ENCODE data around the gene HEMGN.

HEMGN gene

GRCh38 chr9:97935276-97935675, 2.7 kb downstream of the HEMGN start:
- H3K79me1 ChIP-seq (ENCODE audit: low read length) = no peaks in the 10 kb centered on the region
- no peak overlapping the region for H2BK5ac ChIP-seq (ENCODE audit: low read depth, low read length, poor library complexity)
- H3K18ac ChIP-seq (ENCODE audit: low read length) = no peak overlapping the region
- no peak overlapping the region for H2BK120ac ChIP-seq (ENCODE audit: insufficient read depth, low read length, poor library complexity)
- no peak overlapping the region for H3K4me2 ChIP-seq (ENCODE audit: low read length)
- no peak overlapping the region for H4K12ac ChIP-seq (ENCODE audit: low read depth, low read length)
- H3K36me3 ChIP-seq (ENCODE audit: control insufficient read depth in 1 of 2, insufficient read depth in 2 of 2, low read length in 2 of 2) = no peaks in the 10 kb centered on the region
- no peak overlapping the region for H4K91ac ChIP-seq (ENCODE audit: low read depth, low read length)
- H3K4ac ChIP-seq (ENCODE audit: low read depth, low read length) = no peak overlapping the region
- H3K9me3 ChIP-seq (ENCODE audit: insufficient read depth, low read depth, low read length) = no peaks in the 10 kb centered on the region
- H2BK12ac ChIP-seq (ENCODE audit: low read length) = no peak overlapping the region
- H2AFZ ChIP-seq (ENCODE audit: insufficient read depth, low read length, poor library complexity) = no peak overlapping the region
- no peak for DNase-seq
- no peak overlapping the region for H3K9ac ChIP-seq (ENCODE audit: low read length)
- no peak overlapping the region for H3K23ac ChIP-seq (ENCODE audit: low read length)
- no peak overlapping the region for H3K27ac ChIP-seq (ENCODE audit: low read depth, low read length)
- peaks cover 6% of the 10 kb centered on the region for H3K27me3 ChIP-seq (ENCODE audit: insufficient read depth, low read length)
- WGBS (ENCODE audit: extremely low coverage, insufficient coverage, insufficient read length) = no CpG with 5 or more reads among the region's 1 CpG
- no peaks in the 10 kb centered on the region for H3K79me2 ChIP-seq (ENCODE audit: control insufficient read depth, insufficient read depth, low read length, poor library complexity)
- no peak overlapping the region for H3K4me3 ChIP-seq (ENCODE audit: low read depth, low read length)
- H4K8ac ChIP-seq (ENCODE audit: low read depth, low read length) = no peak overlapping the region
- H2AK5ac ChIP-seq (ENCODE audit: low read length) = no peak overlapping the region
- no peak overlapping the region for H3K14ac ChIP-seq (ENCODE audit: low read length)
- no peaks in the 10 kb centered on the region for H3K4me1 ChIP-seq (ENCODE audit: control insufficient read depth in 1 of 2, insufficient read depth in 2 of 2, low read length in 2 of 2)

GRCh38 chr9:97934321-97935115, 3.5 kb downstream of the HEMGN start:
- no peak overlapping the region for H2BK120ac ChIP-seq (ENCODE audit: insufficient read depth, low read length, poor library complexity)
- no peak overlapping the region for H4K91ac ChIP-seq (ENCODE audit: low read depth, low read length)
- H3K18ac ChIP-seq (ENCODE audit: low read length) = no peak overlapping the region
- H4K12ac ChIP-seq (ENCODE audit: low read depth, low read length) = no peak overlapping the region
- H3K4me3 ChIP-seq (ENCODE audit: low read depth, low read length) = no peak overlapping the region
- no peak overlapping the region for H3K27ac ChIP-seq (ENCODE audit: low read depth, low read length)
- no peaks in the 10 kb centered on the region for H3K36me3 ChIP-seq (ENCODE audit: control insufficient read depth in 1 of 2, insufficient read depth in 2 of 2, low read length in 2 of 2)
- no peak overlapping the region for H3K4ac ChIP-seq (ENCODE audit: low read depth, low read length)
- no CpG with 5 or more reads among the region's 6 CpGs for WGBS (ENCODE audit: extremely low coverage, insufficient coverage, insufficient read length)
- no peaks in the 10 kb centered on the region for H3K79me2 ChIP-seq (ENCODE audit: control insufficient read depth, insufficient read depth, low read length, poor library complexity)
- no peak overlapping the region for H3K4me2 ChIP-seq (ENCODE audit: low read length)
- no peak for DNase-seq
- no peak overlapping the region for H3K14ac ChIP-seq (ENCODE audit: low read length)
- H3K79me1 ChIP-seq (ENCODE audit: low read length) = no peaks in the 10 kb centered on the region
- H3K27me3 ChIP-seq (ENCODE audit: insufficient read depth, low read length) = peaks cover 6% of the 10 kb centered on the region
- no peak overlapping the region for H3K23ac ChIP-seq (ENCODE audit: low read length)
- H2AFZ ChIP-seq (ENCODE audit: insufficient read depth, low read length, poor library complexity) = no peak overlapping the region
- H2AK5ac ChIP-seq (ENCODE audit: low read length) = no peak overlapping the region
- H2BK12ac ChIP-seq (ENCODE audit: low read length) = no peak overlapping the region
- H3K9me3 ChIP-seq (ENCODE audit: insufficient read depth, low read depth, low read length) = no peaks in the 10 kb centered on the region
- H3K4me1 ChIP-seq (ENCODE audit: control insufficient read depth in 1 of 2, insufficient read depth in 2 of 2, low read length in 2 of 2) = no peaks in the 10 kb centered on the region
- H2BK5ac ChIP-seq (ENCODE audit: low read depth, low read length, poor library complexity) = no peak overlapping the region
- H4K8ac ChIP-seq (ENCODE audit: low read depth, low read length) = no peak overlapping the region
- no peak overlapping the region for H3K9ac ChIP-seq (ENCODE audit: low read length)

DNA sequence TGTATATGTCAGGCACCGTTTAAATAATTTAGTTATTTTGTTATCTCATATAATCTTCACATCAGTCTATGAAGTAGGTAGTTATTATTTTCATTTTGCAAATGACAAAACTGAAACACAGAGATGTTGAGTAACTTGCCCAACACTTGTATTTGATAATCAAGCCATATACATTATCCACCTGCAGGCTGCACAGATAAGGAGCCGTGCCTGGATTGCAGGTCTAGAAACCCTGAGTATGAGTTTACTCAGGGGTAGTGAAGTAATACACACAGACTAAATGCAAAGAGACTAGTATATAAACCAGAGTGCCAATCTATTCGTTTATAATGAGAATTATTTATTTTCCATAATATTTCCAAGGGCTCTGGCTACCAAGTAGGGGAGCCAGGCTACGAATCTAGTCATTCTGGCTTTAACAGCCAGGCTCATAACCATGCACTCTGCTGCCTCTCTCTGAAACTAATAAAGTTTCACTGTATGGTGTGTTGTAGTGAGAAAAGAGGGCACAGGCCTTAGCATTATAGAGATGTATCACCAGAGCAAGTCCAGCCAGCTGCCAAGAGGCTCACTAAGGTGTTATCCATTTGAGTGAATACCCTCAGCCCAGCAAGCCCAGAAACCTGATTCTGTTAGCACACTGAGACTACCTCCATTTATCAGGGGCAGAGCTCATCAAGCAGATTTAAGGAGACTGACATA, 4.5 kb downstream of the HEMGN start:
- no peaks in the 10 kb centered on the region for H3K79me2 ChIP-seq (ENCODE audit: control insufficient read depth, insufficient read depth, low read length, poor library complexity)
- DNase-seq = no peak
- H4K8ac ChIP-seq (ENCODE audit: low read depth, low read length) = no peak overlapping the region
- no peak overlapping the region for H3K4me3 ChIP-seq (ENCODE audit: low read depth, low read length)
- H3K14ac ChIP-seq (ENCODE audit: low read length) = no peak overlapping the region
- H3K27me3 ChIP-seq (ENCODE audit: insufficient read depth, low read length) = peaks cover 6% of the 10 kb centered on the region
- H4K12ac ChIP-seq (ENCODE audit: low read depth, low read length) = no peak overlapping the region
- no peak overlapping the region for H2BK120ac ChIP-seq (ENCODE audit: insufficient read depth, low read length, poor library complexity)
- no peak overlapping the region for H3K4ac ChIP-seq (ENCODE audit: low read depth, low read length)
- no peaks in the 10 kb centered on the region for H3K79me1 ChIP-seq (ENCODE audit: low read length)
- no peak overlapping the region for H3K18ac ChIP-seq (ENCODE audit: low read length)
- H3K36me3 ChIP-seq (ENCODE audit: control insufficient read depth in 1 of 2, insufficient read depth in 2 of 2, low read length in 2 of 2) = no peaks in the 10 kb centered on the region
- no peak overlapping the region for H3K23ac ChIP-seq (ENCODE audit: low read length)
- no peak overlapping the region for H3K27ac ChIP-seq (ENCODE audit: low read depth, low read length)
- no peak overlapping the region for H3K4me2 ChIP-seq (ENCODE audit: low read length)
- no peaks in the 10 kb centered on the region for H3K4me1 ChIP-seq (ENCODE audit: control insufficient read depth in 1 of 2, insufficient read depth in 2 of 2, low read length in 2 of 2)
- no peak overlapping the region for H3K9ac ChIP-seq (ENCODE audit: low read length)
- WGBS (ENCODE audit: extremely low coverage, insufficient coverage, insufficient read length) = no CpG with 5 or more reads among the region's 4 CpGs
- no peak overlapping the region for H2BK5ac ChIP-seq (ENCODE audit: low read depth, low read length, poor library complexity)
- no peak overlapping the region for H2AK5ac ChIP-seq (ENCODE audit: low read length)
- H2AFZ ChIP-seq (ENCODE audit: insufficient read depth, low read length, poor library complexity) = no peak overlapping the region
- no peaks in the 10 kb centered on the region for H3K9me3 ChIP-seq (ENCODE audit: insufficient read depth, low read depth, low read length)
- no peak overlapping the region for H4K91ac ChIP-seq (ENCODE audit: low read depth, low read length)
- no peak overlapping the region for H2BK12ac ChIP-seq (ENCODE audit: low read length)

DNA sequence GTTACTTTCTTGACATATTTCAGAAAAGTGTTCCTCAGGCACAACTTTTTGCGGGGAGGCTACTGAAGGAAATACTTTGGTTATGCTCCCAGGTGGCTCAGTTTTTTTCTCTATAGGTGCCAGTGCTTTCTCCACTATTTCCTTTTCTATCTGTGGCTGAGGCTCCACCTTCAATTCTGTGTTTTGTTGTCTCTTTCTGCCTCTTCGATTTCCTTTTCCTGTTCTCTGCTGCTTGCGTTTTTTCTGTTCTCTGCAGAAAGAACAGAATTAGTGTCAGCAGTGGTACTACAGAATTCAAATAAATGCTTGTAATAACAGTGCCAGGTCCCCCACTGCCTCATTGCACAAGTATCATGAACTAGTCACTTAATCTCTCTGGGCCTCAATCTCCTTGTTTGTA, 7.0 kb downstream of the HEMGN start:
- Histone ChIP-seq H3K36me3 (ENCODE audit: control insufficient read depth in 1 of 2, insufficient read depth in 2 of 2, low read length in 2 of 2) (no peaks in the 10 kb centered on the region), H3K23ac (ENCODE audit: low read length) (no peak overlapping the region), H3K27ac (ENCODE audit: low read depth, low read length) (no peak overlapping the region), H3K79me2 (ENCODE audit: control insufficient read depth, insufficient read depth, low read length, poor library complexity) (no peaks in the 10 kb centered on the region), H4K12ac (ENCODE audit: low read depth, low read length) (no peak overlapping the region), H3K4me3 (ENCODE audit: low read depth, low read length) (no peak overlapping the region), H4K91ac (ENCODE audit: low read depth, low read length) (no peak overlapping the region), H3K14ac (ENCODE audit: low read length) (no peak overlapping the region), H3K9ac (ENCODE audit: low read length) (no peak overlapping the region), H3K27me3 (ENCODE audit: insufficient read depth, low read length) (peaks cover 3% of the 10 kb centered on the region), H3K4me1 (ENCODE audit: control insufficient read depth in 1 of 2, insufficient read depth in 2 of 2, low read length in 2 of 2) (no peaks in the 10 kb centered on the region), H3K79me1 (ENCODE audit: low read length) (no peaks in the 10 kb centered on the region), H4K8ac (ENCODE audit: low read depth, low read length) (no peak overlapping the region), H2BK120ac (ENCODE audit: insufficient read depth, low read length, poor library complexity) (no peak overlapping the region), H2BK12ac (ENCODE audit: low read length) (no peak overlapping the region), H2BK5ac (ENCODE audit: low read depth, low read length, poor library complexity) (no peak overlapping the region), H3K18ac (ENCODE audit: low read length) (no peak overlapping the region), H3K4ac (ENCODE audit: low read depth, low read length) (no peak overlapping the region), H3K9me3 (ENCODE audit: insufficient read depth, low read depth, low read length) (no peaks in the 10 kb centered on the region), H3K4me2 (ENCODE audit: low read length) (no peak overlapping the region), H2AK5ac (ENCODE audit: low read length) (no peak overlapping the region), H2AFZ (ENCODE audit: insufficient read depth, low read length, poor library complexity) (no peak overlapping the region)
- WGBS (ENCODE audit: extremely low coverage, insufficient coverage, insufficient read length) = no CpG with 5 or more reads among the region's 3 CpGs
- DNase-seq = no peak

Data from trophoblast cell (in vitro differentiated cells and primary cell).